ENCODE measurements around the gene TPT1. TPM values are rescaled to one million over a fixed set of nuclear protein-coding genes. Genes with fewer than 3 reads are reported as not detected.

The TPT1 gene
- total RNA-seq, 1 donor from 2014 or later = 4,733 TPM

DNA sequence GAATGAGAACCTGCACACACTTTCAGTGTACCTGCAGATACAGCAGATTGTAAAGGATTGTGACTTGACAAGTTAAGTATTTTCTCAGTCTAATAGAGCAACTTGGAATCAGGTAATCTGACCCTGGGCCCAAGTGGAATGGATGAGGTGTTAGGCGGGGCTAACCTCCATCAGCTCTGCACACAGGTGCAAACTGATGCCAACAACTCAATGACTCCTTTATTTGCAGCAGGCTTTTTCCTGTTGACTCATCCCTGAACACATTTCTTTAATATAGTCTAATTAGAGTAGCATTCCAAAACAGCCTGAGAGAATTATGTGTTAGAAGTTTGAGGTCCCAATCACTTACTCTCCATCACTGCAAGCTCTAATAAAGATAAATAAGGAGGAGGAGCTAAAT is 48.8 kb downstream of the TPT1 start:
- DNase-seq (ENCODE audit: missing footprints) (no peak), ATAC-seq (no peak)
- intact Hi-C loops (cut with DNase I) = no loop called here

DNA sequence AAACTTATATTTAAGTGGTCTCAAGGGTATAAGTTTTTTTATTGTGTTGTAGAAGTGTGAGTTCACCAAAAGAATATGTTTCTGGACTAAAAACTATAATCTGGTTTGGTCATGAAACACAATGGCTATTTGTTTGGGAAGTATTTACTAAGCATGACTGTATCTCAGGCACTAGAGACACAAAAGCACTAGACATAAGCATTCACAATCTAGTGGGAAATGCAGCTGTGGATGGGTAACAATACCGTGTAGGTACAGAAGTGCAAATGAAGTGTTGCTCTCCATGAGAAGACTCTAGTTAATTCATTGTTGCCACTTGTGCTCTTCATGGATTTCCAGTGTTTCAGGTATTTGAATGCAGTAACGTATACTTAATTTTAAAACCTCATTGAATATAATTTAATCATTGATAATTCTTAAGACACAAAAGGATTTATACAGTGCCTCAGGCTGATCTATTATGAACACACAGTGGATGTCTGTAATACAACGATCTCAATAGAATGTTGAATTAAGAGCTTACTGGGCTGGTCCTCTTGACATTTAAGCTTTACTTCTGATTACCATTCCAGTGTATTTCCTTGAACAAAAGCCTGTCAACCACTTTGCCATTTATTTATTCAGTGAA is 50.9 kb downstream of the TPT1 start:
- intact Hi-C loops (cut with DNase I) = no loop called here
- ATAC-seq (no peak), DNase-seq (ENCODE audit: missing footprints) (no peak)

Other genes starting within 250 kb of the TPT1 start
- 19.7 TPM for gene GTF2F2, start 220.7 kb downstream of the TPT1 start, total RNA-seq
- not detected for gene KCTD4, start 140.1 kb downstream of the TPT1 start, total RNA-seq
- gene SLC25A30, start 77.2 kb upstream of the TPT1 start, total RNA-seq = 150 TPM
- gene COG3, start 123.8 kb upstream of the TPT1 start, total RNA-seq = 12.3 TPM

All from Right ventricle myocardium inferior (tissue), 1 donor.